SK-N-SH treated with all-trans-retinoic acid at 6 μM for 48 hours (cell line): ENCODE measurements around the gene PTOV1.
"Not testable (repeated sequence)": the region's sequence is repeated elsewhere in the genome, so short reads cannot be mapped to it uniquely, and the experiment has no call there.

Experiments
- ATAC-seq: fragments of 200-7000 bp; cut with Tn5 transposase; 3 replicates; pipeline ENCODE4 v1.9.1; 2020; ENCODE audit warnings: mild to moderate bottlenecking, moderate library complexity
- BACH2 ChIP-seq: fragments of 250-450 bp; sonication (Bioruptor Pico); IDR thresholded peaks from 2 replicates; pipeline ENCODE4 v1.9.0; 2021; ENCODE audit warnings: mild to moderate bottlenecking, borderline replicate concordance
- CREB5 ChIP-seq: fragments of 250-450 bp; sonication (Bioruptor Pico); IDR thresholded peaks from 2 replicates; pipeline ENCODE4 v1.5.1; 2020; ENCODE audit warnings: low read depth, mild to moderate bottlenecking, moderate library complexity
- CSDC2 ChIP-seq: fragments of 250-450 bp; sonication (Bioruptor Pico); IDR thresholded peaks from 2 replicates; pipeline ENCODE4 v1.5.0; 2020; ENCODE audit warnings: mild to moderate bottlenecking, moderate library complexity
- ESRRG ChIP-seq: fragments of 250-450 bp; sonication (Bioruptor Pico); IDR thresholded peaks from 2 replicates; pipeline ENCODE4 v1.6.1; 2021; ENCODE audit warnings: mild to moderate bottlenecking
- GLIS3 ChIP-seq: fragments of 250-450 bp; sonication (Bioruptor Pico); IDR thresholded peaks from 2 replicates; pipeline ENCODE4 v1.5.0; 2020; ENCODE audit warnings: mild to moderate bottlenecking, moderate library complexity
- ISL1 ChIP-seq: fragments of 250-450 bp; sonication (Bioruptor Pico); IDR thresholded peaks from 2 replicates; pipeline ENCODE4 v2.1.2; 2022; ENCODE audit warnings: mild to moderate bottlenecking, moderate library complexity
- PPARA ChIP-seq: fragments of 250-450 bp; sonication (Bioruptor Pico); IDR thresholded peaks from 2 replicates; pipeline ENCODE4 v1.5.0; 2020; ENCODE audit warnings: mild to moderate bottlenecking, borderline replicate concordance
- RARB ChIP-seq: fragments of 250-450 bp; sonication (Bioruptor Pico); IDR thresholded peaks from 2 replicates; pipeline ENCODE4 v1.8.0; 2021; ENCODE audit warnings: mild to moderate bottlenecking, moderate library complexity
- SNAI2 ChIP-seq: fragments of 250-450 bp; sonication (Bioruptor Pico); IDR thresholded peaks from 2 replicates; pipeline ENCODE4 v1.5.0; 2020; ENCODE audit warnings: mild to moderate bottlenecking, moderate library complexity
- TCF4 ChIP-seq: fragments of 250-450 bp; sonication (Bioruptor Pico); IDR thresholded peaks from 2 replicates; pipeline ENCODE4 v1.8.0; 2021; ENCODE audit warnings: mild to moderate bottlenecking, moderate library complexity, borderline replicate concordance
- TOX ChIP-seq: fragments of 250-450 bp; sonication (Bioruptor Pico); IDR thresholded peaks from 2 replicates; pipeline ENCODE4 v1.8.0; 2021; ENCODE audit warnings: mild to moderate bottlenecking, moderate library complexity, borderline replicate concordance
- TSHZ2 ChIP-seq: fragments of 250-450 bp; sonication (Bioruptor Pico); IDR thresholded peaks from 2 replicates; pipeline ENCODE4 v1.5.0; 2020; ENCODE audit warnings: mild to moderate bottlenecking, moderate library complexity
- ZC3H10 ChIP-seq: fragments of 250-450 bp; sonication (Bioruptor Pico); IDR thresholded peaks from 2 replicates; pipeline ENCODE4 v1.5.1; 2021; ENCODE audit warnings: mild to moderate bottlenecking, moderate library complexity
- ZFP3 ChIP-seq: fragments of 250-450 bp; sonication (Bioruptor Pico); IDR thresholded peaks from 2 replicates; pipeline ENCODE4 v1.5.0; 2020; ENCODE audit warnings: mild to moderate bottlenecking, moderate library complexity
- ZFP30 ChIP-seq: fragments of 450-650 bp; formaldehyde crosslinking; IDR thresholded peaks from 2 replicates; pipeline ENCODE4 v1.5.0; 2022; ENCODE audit warnings: mild to moderate bottlenecking, moderate library complexity
- ZNF565 ChIP-seq: fragments of 450-650 bp; formaldehyde crosslinking; conservative IDR thresholded peaks from 2 replicates; pipeline ENCODE4 v1.5.0; 2020; ENCODE audit warnings: low read depth, mild to moderate bottlenecking, moderate library complexity
- ZNF70 ChIP-seq: fragments of 450-650 bp; formaldehyde crosslinking; IDR thresholded peaks from 2 replicates; pipeline ENCODE4 v1.5.0; 2020; ENCODE audit warnings: mild to moderate bottlenecking, moderate library complexity

The PTOV1 gene

DNA sequence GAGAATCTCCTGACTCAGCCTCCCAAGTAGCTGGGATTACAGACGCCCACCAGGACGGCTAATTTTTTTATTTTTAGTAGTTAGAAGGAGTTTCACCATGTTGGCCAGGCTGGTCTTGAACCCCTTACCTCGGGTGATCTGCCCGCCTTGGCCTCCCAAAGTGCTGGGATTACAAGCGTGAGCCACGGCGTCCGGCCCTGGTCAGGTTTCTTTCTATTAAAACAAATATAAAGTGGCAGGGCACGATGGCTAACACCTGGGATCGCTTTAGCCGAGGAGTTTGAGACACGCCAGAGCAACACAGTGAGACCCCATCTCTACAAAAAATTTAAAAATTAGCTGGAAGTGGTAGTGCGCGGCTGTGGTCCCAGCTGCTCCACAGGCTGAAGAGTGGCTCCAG, 34.4 kb upstream of the PTOV1 start:
- no peak for ATAC-seq

GRCh38 chr19:49817964-49818648, 32.9 kb upstream of the PTOV1 start, which contains the start of gene MED25:
Gene MED25, plus strand, starts transcription at chr19:49818289. Its CDS starts 53 bp downstream, at chr19:49818342.
- TF ChIP-seq TOX (CRISPR knock-in tag) (no peak), CSDC2 (CRISPR knock-in tag) (0 out of 2 replicates have a peak, but pooled peaks have one; percentile 27), ZFP3 (CRISPR knock-in tag) (no peak), TCF4 (CRISPR knock-in tag) (no peak), ISL1 (CRISPR knock-in tag) (no peak), BACH2 (no peak), ZC3H10 (CRISPR knock-in tag) (no peak), PPARA (CRISPR knock-in tag) (no peak), TSHZ2 (CRISPR knock-in tag) (peak; percentile 65), ZFP30 (no peak), RARB (CRISPR knock-in tag) (no peak), SNAI2 (CRISPR knock-in tag) (no peak), GLIS3 (CRISPR knock-in tag) (no peak), ZNF565 (CRISPR knock-in tag) (no peak)
- peak; percentile 84 for ATAC-seq

More for the DNA sequence above, 34.4 kb upstream of the PTOV1 start:
- TF ChIP-seq ZNF565 (CRISPR knock-in tag) (no peak), TSHZ2 (CRISPR knock-in tag) (no peak)

DNA sequence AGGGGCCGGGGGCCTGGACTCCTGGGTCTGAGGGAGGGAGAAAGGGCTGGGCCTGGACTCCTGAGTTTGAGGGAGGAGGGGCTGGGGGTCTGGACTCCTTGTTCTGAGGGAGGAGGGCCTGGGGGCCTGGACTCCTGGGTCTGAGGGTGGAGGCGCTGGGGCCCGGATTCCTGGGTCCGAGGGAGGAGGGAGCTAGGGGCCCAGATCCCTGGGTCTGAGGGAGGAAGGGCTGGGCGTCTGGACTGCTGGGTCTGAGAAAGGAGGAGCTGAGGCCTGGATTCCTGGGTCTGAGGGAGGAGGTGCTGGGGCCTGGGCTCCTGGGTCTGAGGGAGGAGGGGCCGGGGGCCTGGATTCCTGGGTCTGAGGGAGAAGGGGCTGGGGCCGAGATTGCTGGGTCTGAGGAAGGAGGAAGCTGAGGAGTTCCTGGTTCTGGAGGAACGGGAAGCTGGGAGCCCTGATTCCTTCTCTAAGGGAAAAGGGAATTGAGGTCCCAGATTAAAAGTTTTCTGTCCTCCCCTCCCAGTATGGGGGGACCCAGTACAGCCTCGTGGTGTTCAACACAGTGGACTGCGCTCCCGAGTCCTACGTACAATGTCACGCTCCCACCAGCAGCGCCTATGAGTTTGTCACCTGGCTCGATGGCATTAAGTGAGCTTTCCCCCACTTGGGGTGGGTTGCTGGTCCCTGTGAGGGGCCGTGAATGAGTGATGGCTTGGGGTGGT, 32.1 kb upstream of the PTOV1 start:
- ATAC-seq, result peak; percentile 2; the same call in 2 of the 3 replicates
- TF ChIP-seq ZFP3 (CRISPR knock-in tag) (no peak), ZNF565 (CRISPR knock-in tag) (no peak), TSHZ2 (CRISPR knock-in tag) (no peak), CREB5 (no peak), ZNF70 (no peak), TCF4 (CRISPR knock-in tag) (no peak), ZC3H10 (CRISPR knock-in tag) (no peak), PPARA (CRISPR knock-in tag) (no peak), ESRRG (CRISPR knock-in tag) (no peak)

GRCh38 chr19:49819452-49820115, 31.4 kb upstream of the PTOV1 start:
- not testable (repeated sequence) for ATAC-seq
